ENCODE results near the gene CT47B1. TPM values are rescaled to one million over a fixed set of nuclear protein-coding genes. Genes with fewer than 3 reads are reported as not detected.

Gene CT47B1
- polyA plus RNA-seq, 1 donor from 2014 or later: not detected

Small RNA genes lying within 50 kb of the gene (small RNA-seq; reads per million reads assigned to genes)
- 0 reads per million in 3 experiments for gene AC008162.1

Other genes with a start within 250 kb of the CT47B1 start
- 25.2 and 26.6 TPM in 2 replicates for gene C1GALT1C1, start 245.8 kb downstream of the CT47B1 start, polyA plus RNA-seq
- not detected in 2 replicates for gene CT47A11, start 61.3 kb upstream of the CT47B1 start, polyA plus RNA-seq
- gene CT47A10, start 66.2 kb upstream of the CT47B1 start, polyA plus RNA-seq: not detected in 2 replicates
- not detected in 2 replicates for gene CT47A9, start 71.0 kb upstream of the CT47B1 start, polyA plus RNA-seq
- not detected in 2 replicates for gene CT47A8, start 75.9 kb upstream of the CT47B1 start, polyA plus RNA-seq
- gene CT47A7, start 80.7 kb upstream of the CT47B1 start, polyA plus RNA-seq: not detected in 2 replicates
- gene CT47A6, start 85.6 kb upstream of the CT47B1 start, polyA plus RNA-seq: not detected in 2 replicates
- not detected in 2 replicates for gene CT47A5, start 90.5 kb upstream of the CT47B1 start, polyA plus RNA-seq
- gene CT47A4, start 95.3 kb upstream of the CT47B1 start, polyA plus RNA-seq: not detected in 2 replicates
- gene CT47A3, start 100.2 kb upstream of the CT47B1 start, polyA plus RNA-seq: not detected in 2 replicates
- gene CT47A2, start 105.1 kb upstream of the CT47B1 start, polyA plus RNA-seq: not detected in 2 replicates
- gene CT47A1, start 109.9 kb upstream of the CT47B1 start, polyA plus RNA-seq: not detected in 2 replicates
- 0.35 and 0.68 TPM in 2 replicates for gene GLUD2, start 171.7 kb upstream of the CT47B1 start, polyA plus RNA-seq

Data from neural cell (in vitro differentiated cells).